ENCODE data around the gene FBLN2.

The FBLN2 gene

GRCh38 chr3:13566769-13567310, 17.9 kb downstream of the FBLN2 start:
- TF ChIP-seq, protein P1, sequence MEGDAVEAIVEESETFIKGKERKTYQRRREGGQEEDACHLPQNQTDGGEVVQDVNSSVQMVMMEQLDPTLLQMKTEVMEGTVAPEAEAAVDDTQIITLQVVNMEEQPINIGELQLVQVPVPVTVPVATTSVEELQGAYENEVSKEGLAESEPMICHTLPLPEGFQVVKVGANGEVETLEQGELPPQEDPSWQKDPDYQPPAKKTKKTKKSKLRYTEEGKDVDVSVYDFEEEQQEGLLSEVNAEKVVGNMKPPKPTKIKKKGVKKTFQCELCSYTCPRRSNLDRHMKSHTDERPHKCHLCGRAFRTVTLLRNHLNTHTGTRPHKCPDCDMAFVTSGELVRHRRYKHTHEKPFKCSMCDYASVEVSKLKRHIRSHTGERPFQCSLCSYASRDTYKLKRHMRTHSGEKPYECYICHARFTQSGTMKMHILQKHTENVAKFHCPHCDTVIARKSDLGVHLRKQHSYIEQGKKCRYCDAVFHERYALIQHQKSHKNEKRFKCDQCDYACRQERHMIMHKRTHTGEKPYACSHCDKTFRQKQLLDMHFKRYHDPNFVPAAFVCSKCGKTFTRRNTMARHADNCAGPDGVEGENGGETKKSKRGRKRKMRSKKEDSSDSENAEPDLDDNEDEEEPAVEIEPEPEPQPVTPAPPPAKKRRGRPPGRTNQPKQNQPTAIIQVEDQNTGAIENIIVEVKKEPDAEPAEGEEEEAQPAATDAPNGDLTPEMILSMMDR (IDR thresholded peaks at IDR 0.05; ENCODE audit: insufficient read depth, low read depth, low read length, missing control alignments): no peak
- no peak for DNase-seq (ENCODE audit: low read depth)
- no peak overlapping the region for H3K4me3 ChIP-seq (ENCODE audit: low read depth, low read length)

GRCh38 chr3:13567684-13568514, 19.0 kb downstream of the FBLN2 start:
- no peak overlapping the region for H3K4me3 ChIP-seq (ENCODE audit: low read depth, low read length)
- TF ChIP-seq, protein P1 (IDR thresholded peaks at IDR 0.05; ENCODE audit: insufficient read depth, low read depth, low read length, missing control alignments): no peak
- DNase-seq (ENCODE audit: low read depth): no peak

GRCh38 chr3:13568515-13569028, 19.6 kb downstream of the FBLN2 start:
- no peak overlapping the region for H3K4me3 ChIP-seq (ENCODE audit: low read depth, low read length)
- TF ChIP-seq, protein P1 (IDR thresholded peaks at IDR 0.05; ENCODE audit: insufficient read depth, low read depth, low read length, missing control alignments): no peak
- no peak for DNase-seq (ENCODE audit: low read depth)

DNA sequence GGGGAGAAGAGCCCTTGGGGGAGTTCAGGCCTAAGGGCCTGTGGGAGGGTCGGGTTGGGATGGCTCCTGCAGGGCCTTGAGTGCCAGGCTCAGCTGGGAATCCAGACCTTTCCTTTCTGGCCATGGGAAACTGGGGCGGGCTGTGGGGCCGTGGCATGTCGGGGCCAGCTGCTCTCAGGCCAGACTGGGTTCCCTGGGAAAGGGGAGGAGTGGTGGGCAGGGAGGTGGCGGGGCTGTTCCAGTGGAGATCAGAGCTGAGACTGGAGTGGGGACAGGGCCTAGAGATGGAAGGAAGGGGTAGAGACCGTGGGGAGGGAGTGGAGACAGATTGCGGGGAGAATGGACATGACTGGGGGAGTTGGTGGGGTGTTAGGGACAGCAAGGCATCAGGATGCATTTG, 20.3 kb downstream of the FBLN2 start:
- TF ChIP-seq, protein P1 (IDR thresholded peaks at IDR 0.05; ENCODE audit: insufficient read depth, low read depth, low read length, missing control alignments): no peak
- DNase-seq (ENCODE audit: low read depth): no peak
- H3K4me3 ChIP-seq (ENCODE audit: low read depth, low read length): no peak overlapping the region

GRCh38 chr3:13569641-13570390, 20.9 kb downstream of the FBLN2 start:
- H3K4me3 ChIP-seq (ENCODE audit: low read depth, low read length): no peak overlapping the region
- TF ChIP-seq, protein P1 (IDR thresholded peaks at IDR 0.05; ENCODE audit: insufficient read depth, low read depth, low read length, missing control alignments): no peak
- no peak for DNase-seq (ENCODE audit: low read depth)

- no peak overlapping the region for H3K4me3 ChIP-seq (ENCODE audit: low read depth, low read length)
- TF ChIP-seq, protein P1 (IDR thresholded peaks at IDR 0.05; ENCODE audit: insufficient read depth, low read depth, low read length, missing control alignments): no peak
- DNase-seq (ENCODE audit: low read depth): no peak
These were observed 21.7 kb downstream of the FBLN2 start for GRCh38 chr3:13570391-13571194.
